ENCODE data around the gene CHRND.

CHRND gene

GRCh38 chr2:232483311-232483922 lies 42.5 kb upstream of the CHRND start:
- H3K4me3 ChIP-seq (ENCODE audit: low read depth, low read length), result no peak overlapping the region
- H3K36me3 ChIP-seq (ENCODE audit: insufficient read depth, low read length), result no peaks in the 10 kb centered on the region
- H3K27ac ChIP-seq (ENCODE audit: low read depth, low read length), result no peak overlapping the region
- no peaks in the 10 kb centered on the region for H3K79me2 ChIP-seq (ENCODE audit: control insufficient read depth, insufficient read depth, low read length, unreplicated experiment)
- H3K4me1 ChIP-seq (ENCODE audit: control insufficient read depth, insufficient read depth, low read length, unreplicated experiment), result no peaks in the 10 kb centered on the region
- no peak overlapping the region for H2AFZ ChIP-seq (ENCODE audit: low read length, unreplicated experiment)
- peaks cover 47% of the 10 kb centered on the region for H3K27me3 ChIP-seq (ENCODE audit: insufficient read depth, low read length)

GRCh38 chr2:232483923-232484627 lies 41.9 kb upstream of the CHRND start:
- H3K4me3 ChIP-seq (ENCODE audit: low read depth, low read length), result no peak overlapping the region
- no peak overlapping the region for H3K27ac ChIP-seq (ENCODE audit: low read depth, low read length)
- peaks cover 54% of the 10 kb centered on the region for H3K27me3 ChIP-seq (ENCODE audit: insufficient read depth, low read length)
- H2AFZ ChIP-seq (ENCODE audit: low read length, unreplicated experiment), result no peak overlapping the region
- H3K36me3 ChIP-seq (ENCODE audit: insufficient read depth, low read length), result no peaks in the 10 kb centered on the region
- H3K4me1 ChIP-seq (ENCODE audit: control insufficient read depth, insufficient read depth, low read length, unreplicated experiment), result no peaks in the 10 kb centered on the region
- H3K79me2 ChIP-seq (ENCODE audit: control insufficient read depth, insufficient read depth, low read length, unreplicated experiment), result no peaks in the 10 kb centered on the region

GRCh38 chr2:232484628-232485347 lies 41.2 kb upstream of the CHRND start:
- Histone ChIP-seq H3K4me3 (ENCODE audit: low read depth, low read length) (no peak overlapping the region), H2AFZ (ENCODE audit: low read length, unreplicated experiment) (no peak overlapping the region), H3K36me3 (ENCODE audit: insufficient read depth, low read length) (no peaks in the 10 kb centered on the region), H3K79me2 (ENCODE audit: control insufficient read depth, insufficient read depth, low read length, unreplicated experiment) (no peaks in the 10 kb centered on the region), H3K27ac (ENCODE audit: low read depth, low read length) (no peak overlapping the region), H3K4me1 (ENCODE audit: control insufficient read depth, insufficient read depth, low read length, unreplicated experiment) (no peaks in the 10 kb centered on the region), H3K27me3 (ENCODE audit: insufficient read depth, low read length) (peaks cover 50% of the 10 kb centered on the region)

GRCh38 chr2:232485348-232485756 lies 40.6 kb upstream of the CHRND start:
- peaks cover 50% of the 10 kb centered on the region for H3K27me3 ChIP-seq (ENCODE audit: insufficient read depth, low read length)
- no peaks in the 10 kb centered on the region for H3K36me3 ChIP-seq (ENCODE audit: insufficient read depth, low read length)
- H3K4me3 ChIP-seq (ENCODE audit: low read depth, low read length), result no peak overlapping the region
- H3K4me1 ChIP-seq (ENCODE audit: control insufficient read depth, insufficient read depth, low read length, unreplicated experiment), result no peaks in the 10 kb centered on the region
- H2AFZ ChIP-seq (ENCODE audit: low read length, unreplicated experiment), result no peak overlapping the region
- H3K27ac ChIP-seq (ENCODE audit: low read depth, low read length), result no peak overlapping the region
- H3K79me2 ChIP-seq (ENCODE audit: control insufficient read depth, insufficient read depth, low read length, unreplicated experiment), result no peaks in the 10 kb centered on the region

- H3K4me1 ChIP-seq (ENCODE audit: control insufficient read depth, insufficient read depth, low read length, unreplicated experiment), result no peaks in the 10 kb centered on the region
- H3K27ac ChIP-seq (ENCODE audit: low read depth, low read length), result no peak overlapping the region
- peaks cover 50% of the 10 kb centered on the region for H3K27me3 ChIP-seq (ENCODE audit: insufficient read depth, low read length)
- H3K4me3 ChIP-seq (ENCODE audit: low read depth, low read length), result no peak overlapping the region
- H3K36me3 ChIP-seq (ENCODE audit: insufficient read depth, low read length), result no peaks in the 10 kb centered on the region
- H2AFZ ChIP-seq (ENCODE audit: low read length, unreplicated experiment), result no peak overlapping the region
- H3K79me2 ChIP-seq (ENCODE audit: control insufficient read depth, insufficient read depth, low read length, unreplicated experiment), result no peaks in the 10 kb centered on the region
Observed at GRCh38 chr2:232485757-232486557, 40.0 kb upstream of the CHRND start.

- H2AFZ ChIP-seq (ENCODE audit: low read length, unreplicated experiment), result no peak overlapping the region
- no peaks in the 10 kb centered on the region for H3K79me2 ChIP-seq (ENCODE audit: control insufficient read depth, insufficient read depth, low read length, unreplicated experiment)
- no peak overlapping the region for H3K27ac ChIP-seq (ENCODE audit: low read depth, low read length)
- no peaks in the 10 kb centered on the region for H3K4me1 ChIP-seq (ENCODE audit: control insufficient read depth, insufficient read depth, low read length, unreplicated experiment)
- H3K27me3 ChIP-seq (ENCODE audit: insufficient read depth, low read length), result peaks cover 50% of the 10 kb centered on the region
- no peaks in the 10 kb centered on the region for H3K36me3 ChIP-seq (ENCODE audit: insufficient read depth, low read length)
- H3K4me3 ChIP-seq (ENCODE audit: low read depth, low read length), result no peak overlapping the region
Observed at GRCh38 chr2:232486558-232487384, 39.2 kb upstream of the CHRND start.

- no peak within 1 kb of the TSS for H3K4me3 ChIP-seq (ENCODE audit: low read depth, low read length)
- peaks cover 50% of the 10 kb centered on the region for H3K27me3 ChIP-seq (ENCODE audit: insufficient read depth, low read length)
- H3K4me1 ChIP-seq (ENCODE audit: control insufficient read depth, insufficient read depth, low read length, unreplicated experiment), result no peaks in the 10 kb centered on the region
- H3K27ac ChIP-seq (ENCODE audit: low read depth, low read length), result no peak within 1 kb of the TSS
- no peaks in the 10 kb centered on the region for H3K79me2 ChIP-seq (ENCODE audit: control insufficient read depth, insufficient read depth, low read length, unreplicated experiment)
- no peak within 1 kb of the TSS for H2AFZ ChIP-seq (ENCODE audit: low read length, unreplicated experiment)
- H3K36me3 ChIP-seq (ENCODE audit: insufficient read depth, low read length), result no peaks in the 10 kb centered on the region
Observed at GRCh38 chr2:232487385-232488096, 38.4 kb upstream of the CHRND start, which contains the start of gene ECEL1. Gene ECEL1, minus strand, starts transcription at chr2:232487834. Its CDS starts 1,181 bp downstream, at chr2:232486653.

- Histone ChIP-seq H3K79me2 (ENCODE audit: control insufficient read depth, insufficient read depth, low read length, unreplicated experiment) (no peaks in the 10 kb centered on the region), H3K27ac (ENCODE audit: low read depth, low read length) (no peak overlapping the region), H3K27me3 (ENCODE audit: insufficient read depth, low read length) (peaks cover 50% of the 10 kb centered on the region), H3K4me3 (ENCODE audit: low read depth, low read length) (no peak overlapping the region), H3K36me3 (ENCODE audit: insufficient read depth, low read length) (no peaks in the 10 kb centered on the region), H2AFZ (ENCODE audit: low read length, unreplicated experiment) (no peak overlapping the region), H3K4me1 (ENCODE audit: control insufficient read depth, insufficient read depth, low read length, unreplicated experiment) (no peaks in the 10 kb centered on the region)
Observed at GRCh38 chr2:232488097-232488711, 37.8 kb upstream of the CHRND start.

GRCh38 chr2:232488721-232489300 lies 37.1 kb upstream of the CHRND start:
- no peaks in the 10 kb centered on the region for H3K4me1 ChIP-seq (ENCODE audit: control insufficient read depth, insufficient read depth, low read length, unreplicated experiment)
- peaks cover 50% of the 10 kb centered on the region for H3K27me3 ChIP-seq (ENCODE audit: insufficient read depth, low read length)
- H2AFZ ChIP-seq (ENCODE audit: low read length, unreplicated experiment), result no peak overlapping the region
- no peak overlapping the region for H3K4me3 ChIP-seq (ENCODE audit: low read depth, low read length)
- no peaks in the 10 kb centered on the region for H3K79me2 ChIP-seq (ENCODE audit: control insufficient read depth, insufficient read depth, low read length, unreplicated experiment)
- no peak overlapping the region for H3K27ac ChIP-seq (ENCODE audit: low read depth, low read length)
- H3K36me3 ChIP-seq (ENCODE audit: insufficient read depth, low read length), result no peaks in the 10 kb centered on the region
